IPS-20b (cell line): ENCODE results near the gene SYTL1.
A peak's percentile ranks its signal among the peaks of the same experiment; 100 is the strongest.

Source experiments
- H3K27ac ChIP-seq: one replicate; pipeline ENCODE4 v1.5.1; 2013; ENCODE audit warnings: low read length
- H3K27me3 ChIP-seq: 2 replicates; pipeline ENCODE4 v1.6.1; 2013; ENCODE audit warnings: mild to moderate bottlenecking, low read length, inconsistent platforms; ENCODE audit not compliant: insufficient read depth
- H3K36me3 ChIP-seq: 2 replicates; pipeline ENCODE4 v1.6.1; 2013; ENCODE audit warnings: low read depth, mild to moderate bottlenecking, inconsistent platforms, low read length, moderate library complexity; ENCODE audit not compliant: insufficient read depth
- H3K4me1 ChIP-seq: 2 replicates; pipeline ENCODE4 v1.6.1; 2013; ENCODE audit warnings: mild to moderate bottlenecking, control low read depth, inconsistent platforms, low read length, moderate library complexity; ENCODE audit not compliant: insufficient read depth
- H3K4me3 ChIP-seq: 2 replicates; pipeline ENCODE4 v1.5.1; 2013; ENCODE audit warnings: mild to moderate bottlenecking, low read length, inconsistent platforms
- H3K9ac ChIP-seq: 2 replicates; pipeline ENCODE4 v1.6.1; 2013; ENCODE audit warnings: low read depth, mild to moderate bottlenecking, inconsistent platforms, low read length, moderate library complexity
- H3K9me3 ChIP-seq: 2 replicates; pipeline ENCODE4 v1.6.1; 2013; ENCODE audit warnings: mild to moderate bottlenecking, low read depth, low read length, inconsistent platforms; ENCODE audit not compliant: insufficient read depth

The SYTL1 gene

DNA sequence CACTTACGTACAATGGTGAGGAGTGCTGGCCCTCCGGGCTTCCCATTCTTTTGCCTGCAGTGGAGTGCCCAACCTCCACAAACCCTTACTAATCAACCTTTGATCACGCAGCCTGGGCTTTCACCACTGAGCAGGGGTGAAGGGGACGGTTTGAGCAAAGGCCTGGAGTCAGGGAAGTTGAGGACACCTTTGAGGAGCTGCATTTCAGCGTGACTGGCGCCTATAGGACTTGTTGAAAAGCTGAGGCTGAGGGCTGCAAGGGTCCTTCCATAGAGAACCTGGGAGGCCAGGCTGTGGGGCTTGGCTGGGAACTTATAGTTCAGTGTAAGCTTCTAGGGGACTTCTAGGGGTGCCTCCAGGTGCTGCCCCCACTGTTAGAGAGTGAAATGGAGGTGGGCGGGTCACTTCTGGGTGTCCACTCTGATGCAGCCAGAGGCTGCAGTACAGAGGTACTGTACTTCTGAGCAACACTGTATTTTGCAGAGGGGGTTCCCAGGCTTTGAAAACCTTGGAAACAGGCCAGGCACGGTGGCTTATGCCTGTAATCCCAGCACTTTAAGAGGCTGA lies 9.8 kb downstream of the SYTL1 start:
- Histone ChIP-seq H3K9ac (peak overlapping the region; percentile 35; the same call in 1 of the 2 replicates), H3K9me3 (no peaks in the 10 kb centered on the region), H3K4me3 (peak overlapping the region; percentile 64)

DNA sequence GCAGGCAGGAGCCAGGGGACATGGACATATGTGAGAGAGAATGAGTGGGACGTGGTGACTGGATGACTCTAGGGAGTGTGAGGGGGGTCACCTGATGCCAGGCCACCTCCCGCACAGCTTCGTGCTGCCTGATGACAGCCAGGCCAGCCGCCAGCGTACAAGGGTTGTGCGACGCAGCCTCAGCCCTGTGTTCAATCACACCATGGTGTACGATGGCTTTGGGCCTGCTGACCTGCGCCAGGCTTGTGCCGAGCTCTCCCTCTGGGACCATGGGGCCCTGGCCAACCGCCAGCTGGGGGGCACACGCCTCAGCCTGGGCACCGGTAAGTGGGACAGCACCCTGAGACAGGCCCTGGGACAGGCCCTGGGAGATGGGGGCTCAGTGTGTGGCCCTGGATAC lies 11.3 kb downstream of the SYTL1 start:
- no peak overlapping the region for H3K4me3 ChIP-seq
- H3K27me3 ChIP-seq, result peaks cover 29% of the 10 kb centered on the region
- H3K27ac ChIP-seq, result no peak overlapping the region
- peaks cover 5% of the 10 kb centered on the region for H3K4me1 ChIP-seq
- no peaks in the 10 kb centered on the region for H3K9me3 ChIP-seq
- no peak overlapping the region for H3K9ac ChIP-seq
- no peaks in the 10 kb centered on the region for H3K36me3 ChIP-seq

More for the DNA sequence above, 9.8 kb downstream of the SYTL1 start:
- no peak overlapping the region for H3K27ac ChIP-seq
- no peaks in the 10 kb centered on the region for H3K36me3 ChIP-seq
- H3K27me3 ChIP-seq, result peaks cover 22% of the 10 kb centered on the region
- H3K4me1 ChIP-seq, result peaks cover 5% of the 10 kb centered on the region

DNA sequence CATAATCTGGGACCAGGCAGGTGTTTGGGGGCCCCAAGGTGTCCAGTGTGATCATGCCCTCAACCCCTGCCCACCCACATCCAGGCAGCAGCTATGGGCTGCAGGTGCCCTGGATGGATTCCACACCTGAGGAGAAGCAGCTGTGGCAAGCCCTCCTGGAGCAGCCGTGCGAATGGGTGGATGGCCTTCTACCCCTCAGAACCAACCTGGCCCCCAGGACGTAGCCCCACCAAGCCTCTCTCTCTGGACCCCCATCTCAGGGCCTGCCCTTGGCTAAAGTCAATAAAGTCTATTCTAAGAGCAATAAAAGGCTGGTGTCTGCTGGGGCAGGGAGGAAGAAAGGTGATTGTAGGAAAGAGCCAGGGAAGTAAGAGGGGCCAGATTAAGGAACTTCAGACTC lies 11.8 kb downstream of the SYTL1 start:
- Histone ChIP-seq H3K9me3 (no peaks in the 10 kb centered on the region), H3K36me3 (no peaks in the 10 kb centered on the region), H3K4me1 (peaks cover 5% of the 10 kb centered on the region), H3K27ac (no peak overlapping the region), H3K27me3 (peaks cover 33% of the 10 kb centered on the region), H3K9ac (no peak overlapping the region), H3K4me3 (no peak overlapping the region)

DNA sequence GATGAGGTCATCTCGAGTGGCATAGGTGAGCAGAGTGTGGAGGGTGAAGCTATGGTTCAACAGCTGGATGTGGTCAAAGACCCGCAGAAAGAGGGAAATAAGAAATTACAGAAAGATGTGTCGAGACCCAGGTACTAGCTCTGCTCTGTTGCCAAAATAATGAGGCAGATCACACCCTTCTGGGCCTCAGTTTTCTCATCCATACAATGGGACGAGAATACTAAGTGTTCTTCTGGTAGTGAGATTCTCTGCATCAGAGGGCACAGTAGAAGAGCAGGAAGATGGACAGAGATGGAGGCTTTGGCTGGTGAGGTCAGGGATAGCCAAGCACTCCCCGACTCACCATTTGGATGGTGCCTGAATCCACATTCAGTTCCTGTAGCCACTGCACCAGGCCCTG lies 13.9 kb downstream of the SYTL1 start:
- Histone ChIP-seq H3K4me1 (no peaks in the 10 kb centered on the region), H3K4me3 (no peak overlapping the region), H3K27me3 (peaks cover 34% of the 10 kb centered on the region), H3K9ac (no peak overlapping the region), H3K9me3 (no peaks in the 10 kb centered on the region), H3K27ac (no peak overlapping the region), H3K36me3 (no peaks in the 10 kb centered on the region)

DNA sequence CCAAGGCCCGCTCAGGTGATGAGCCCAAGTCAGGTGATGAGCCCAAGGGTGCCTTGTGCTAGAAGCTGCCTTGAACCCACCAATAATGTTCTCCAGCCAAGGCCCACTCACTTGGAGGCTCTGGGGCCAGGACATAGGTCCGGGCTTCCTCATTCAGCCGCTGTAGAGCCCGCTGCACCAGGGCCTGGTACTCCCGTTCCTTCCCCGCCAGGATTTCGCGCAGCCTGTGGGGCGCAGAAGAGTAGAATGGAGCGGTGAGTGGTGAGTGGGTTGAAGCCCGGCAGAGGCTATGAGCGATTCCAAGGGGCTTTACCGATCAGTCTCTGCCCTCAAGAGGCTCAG lies 14.4 kb downstream of the SYTL1 start:
- Histone ChIP-seq H3K36me3 (no peaks in the 10 kb centered on the region), H3K4me1 (no peaks in the 10 kb centered on the region), H3K9ac (no peak overlapping the region), H3K9me3 (no peaks in the 10 kb centered on the region), H3K27ac (no peak overlapping the region), H3K4me3 (no peak overlapping the region), H3K27me3 (peaks cover 37% of the 10 kb centered on the region)

DNA sequence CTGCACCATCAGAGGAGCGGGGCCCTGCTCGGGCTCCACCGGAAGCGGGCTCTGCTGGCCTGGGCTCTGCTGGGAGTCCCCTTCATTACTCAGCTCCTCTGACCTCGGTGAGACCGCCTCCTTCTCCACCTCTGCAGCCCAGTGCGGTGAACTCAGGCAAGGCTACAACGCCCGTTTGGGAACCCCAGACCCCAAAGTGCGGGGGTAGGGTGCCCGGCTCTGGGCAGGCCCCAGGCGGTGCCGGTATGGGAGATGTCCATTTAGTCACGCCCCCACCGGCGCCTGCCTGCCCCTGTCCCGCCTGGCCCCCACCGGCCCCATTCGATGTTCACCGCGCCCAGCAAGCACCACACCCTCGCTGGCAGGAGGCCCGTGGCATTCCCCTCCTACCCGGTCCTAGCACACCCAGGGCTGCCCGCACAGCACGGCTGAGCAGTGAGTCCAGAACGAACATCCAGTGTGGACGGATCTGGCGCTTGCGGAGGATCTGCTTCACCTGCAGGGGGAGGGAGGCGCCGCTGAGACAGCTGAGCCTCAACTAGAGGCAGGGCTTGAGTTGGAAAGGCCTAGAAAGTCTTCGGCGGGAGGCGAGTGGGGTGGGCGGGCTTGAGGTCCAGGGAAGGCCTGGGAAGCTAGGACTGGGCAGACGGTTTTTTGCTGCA lies 14.9 kb downstream of the SYTL1 start:
- Histone ChIP-seq H3K36me3 (no peaks in the 10 kb centered on the region), H3K9ac (no peak overlapping the region), H3K9me3 (no peaks in the 10 kb centered on the region), H3K4me3 (peak overlapping the region; percentile 45; the same call in 1 of the 2 replicates), H3K27me3 (peaks cover 42% of the 10 kb centered on the region), H3K27ac (no peak overlapping the region), H3K4me1 (no peaks in the 10 kb centered on the region)

DNA sequence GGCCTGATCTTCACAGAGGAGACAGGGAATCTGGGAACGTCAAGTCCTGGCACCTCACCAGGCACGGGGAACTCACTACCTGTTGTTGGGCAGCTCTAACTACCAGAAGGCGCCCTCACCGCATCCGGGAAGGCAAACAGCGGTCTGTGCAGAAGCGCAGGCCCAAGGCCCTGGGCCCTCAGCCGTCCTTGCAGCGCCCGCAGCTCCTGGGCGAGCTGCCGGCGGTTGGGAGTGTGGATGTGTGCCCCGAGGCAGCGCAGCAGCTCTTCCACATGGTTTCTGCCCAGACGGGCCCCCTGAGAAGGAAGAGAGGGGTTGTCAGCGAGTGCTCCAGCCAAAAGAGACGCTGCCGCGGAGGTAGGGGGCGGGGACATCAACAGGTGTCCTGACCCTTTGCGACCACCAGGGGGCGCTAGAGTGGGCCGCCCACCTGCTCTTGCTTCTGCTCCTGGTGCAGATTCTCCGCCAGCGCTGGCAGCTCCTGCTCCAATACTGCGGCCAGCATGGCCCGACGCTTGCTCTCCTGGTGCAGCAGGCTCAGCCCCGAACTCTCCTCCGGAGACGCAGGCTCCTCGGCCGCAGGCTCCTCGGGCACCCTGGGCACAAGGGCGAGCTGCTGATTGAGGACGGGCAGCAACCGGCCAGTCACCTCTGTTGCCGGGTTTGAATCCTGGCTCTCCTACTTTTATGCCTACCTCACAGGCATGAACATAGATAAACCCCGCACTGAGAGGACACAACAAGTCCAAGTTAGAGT lies 15.6 kb downstream of the SYTL1 start:
- no peak overlapping the region for H3K27ac ChIP-seq

DNA sequence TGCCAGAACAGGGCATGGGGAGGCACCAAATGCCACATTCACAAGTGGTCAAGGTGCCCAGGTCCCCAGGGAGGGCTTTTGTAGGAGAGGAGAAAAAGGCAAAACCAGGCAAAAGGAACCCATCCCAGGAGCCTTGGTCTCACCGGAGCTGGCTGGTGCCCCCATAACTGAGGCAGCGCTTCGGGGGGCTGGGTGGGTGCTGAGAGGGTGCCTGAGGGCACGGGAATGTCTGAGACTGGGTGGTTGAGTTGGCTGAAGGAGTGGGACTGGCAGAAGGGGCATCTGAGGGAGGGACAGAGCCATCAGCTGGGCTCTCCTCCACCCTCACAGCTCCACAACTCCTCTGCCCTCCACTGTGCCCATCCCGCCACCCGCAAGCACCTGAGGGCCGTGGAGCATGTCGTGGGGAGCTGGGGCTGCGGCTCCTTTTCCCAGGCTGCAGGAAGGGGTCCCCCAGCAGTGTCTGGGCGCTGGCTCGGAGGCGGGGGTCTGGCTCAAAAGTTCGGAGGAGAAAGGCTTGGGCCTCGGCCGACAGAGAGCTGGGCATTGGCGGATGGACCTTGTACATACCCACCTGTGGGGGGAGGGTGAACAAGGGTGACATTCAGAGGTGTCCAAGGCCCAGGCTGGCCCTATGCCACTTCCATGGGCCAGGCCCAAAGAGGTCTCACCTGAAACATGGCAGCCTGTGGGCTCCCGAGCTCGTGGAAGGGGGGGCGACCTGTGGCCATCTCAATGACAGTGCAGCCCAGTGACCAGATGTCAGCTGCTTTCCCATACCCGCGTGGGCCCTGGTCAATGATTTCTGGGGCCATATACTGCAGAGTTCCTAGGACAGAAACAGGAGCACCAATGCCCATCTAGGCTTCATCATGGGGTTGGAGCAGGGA lies 16.5 kb downstream of the SYTL1 start:
- Histone ChIP-seq H3K4me1 (no peaks in the 10 kb centered on the region), H3K9me3 (no peaks in the 10 kb centered on the region), H3K36me3 (no peaks in the 10 kb centered on the region), H3K27ac (no peak overlapping the region), H3K9ac (no peak overlapping the region), H3K4me3 (no peak overlapping the region), H3K27me3 (peaks cover 49% of the 10 kb centered on the region)

More for the DNA sequence above, 15.6 kb downstream of the SYTL1 start:
- no peak overlapping the region for H3K9ac ChIP-seq
- no peaks in the 10 kb centered on the region for H3K4me1 ChIP-seq
- no peaks in the 10 kb centered on the region for H3K9me3 ChIP-seq
- no peaks in the 10 kb centered on the region for H3K36me3 ChIP-seq
- H3K4me3 ChIP-seq, result peak overlapping the region; percentile 45; the same call in 1 of the 2 replicates
- peaks cover 49% of the 10 kb centered on the region for H3K27me3 ChIP-seq

DNA sequence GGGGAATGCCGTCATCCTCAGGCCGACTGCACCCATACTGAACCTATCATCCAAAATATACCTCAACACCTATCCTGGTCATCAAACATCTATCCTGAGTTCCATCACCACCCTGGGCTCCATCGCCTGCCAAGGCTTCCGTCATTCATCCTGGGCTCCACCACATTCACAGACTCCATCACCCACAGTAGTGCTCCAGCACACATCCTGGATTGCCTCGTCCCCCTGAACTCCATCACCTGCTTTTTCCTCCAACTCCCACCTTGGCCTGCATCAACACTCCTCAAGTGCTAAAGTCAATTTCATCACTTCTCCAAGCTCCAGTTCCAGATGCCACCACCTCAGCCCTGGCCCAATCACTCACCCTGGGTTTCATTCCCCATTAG lies 17.1 kb downstream of the SYTL1 start:
- H3K36me3 ChIP-seq, result no peaks in the 10 kb centered on the region

DNA sequence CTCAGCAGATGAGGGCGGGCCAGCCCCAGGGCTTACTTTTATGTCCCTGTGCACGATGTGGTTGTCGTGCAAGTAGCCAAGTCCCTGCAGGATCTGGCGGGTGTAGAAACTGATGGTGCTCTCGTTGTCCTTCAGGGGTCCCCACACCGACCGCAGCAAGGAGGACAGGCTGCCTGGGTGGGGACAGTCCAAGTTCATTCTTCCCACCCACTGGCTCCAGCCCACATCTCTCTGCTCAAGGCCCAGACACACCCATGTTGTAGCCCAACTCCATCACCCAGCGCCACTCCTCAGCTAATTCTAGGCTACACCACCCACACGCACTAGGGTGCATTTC lies 18.0 kb downstream of the SYTL1 start:
- Histone ChIP-seq H3K36me3 (no peaks in the 10 kb centered on the region), H3K9ac (no peak overlapping the region), H3K27me3 (peaks cover 49% of the 10 kb centered on the region), H3K4me3 (peak overlapping the region; percentile 77), H3K4me1 (peaks cover under 1% of the 10 kb centered on the region; the same call in 1 of the 2 replicates), H3K27ac (no peak overlapping the region), H3K9me3 (no peaks in the 10 kb centered on the region)

More for the DNA sequence above, 17.1 kb downstream of the SYTL1 start:
- Histone ChIP-seq H3K9ac (no peak overlapping the region), H3K4me3 (no peak overlapping the region), H3K9me3 (no peaks in the 10 kb centered on the region), H3K4me1 (no peaks in the 10 kb centered on the region), H3K27me3 (peaks cover 49% of the 10 kb centered on the region), H3K27ac (no peak overlapping the region)

DNA sequence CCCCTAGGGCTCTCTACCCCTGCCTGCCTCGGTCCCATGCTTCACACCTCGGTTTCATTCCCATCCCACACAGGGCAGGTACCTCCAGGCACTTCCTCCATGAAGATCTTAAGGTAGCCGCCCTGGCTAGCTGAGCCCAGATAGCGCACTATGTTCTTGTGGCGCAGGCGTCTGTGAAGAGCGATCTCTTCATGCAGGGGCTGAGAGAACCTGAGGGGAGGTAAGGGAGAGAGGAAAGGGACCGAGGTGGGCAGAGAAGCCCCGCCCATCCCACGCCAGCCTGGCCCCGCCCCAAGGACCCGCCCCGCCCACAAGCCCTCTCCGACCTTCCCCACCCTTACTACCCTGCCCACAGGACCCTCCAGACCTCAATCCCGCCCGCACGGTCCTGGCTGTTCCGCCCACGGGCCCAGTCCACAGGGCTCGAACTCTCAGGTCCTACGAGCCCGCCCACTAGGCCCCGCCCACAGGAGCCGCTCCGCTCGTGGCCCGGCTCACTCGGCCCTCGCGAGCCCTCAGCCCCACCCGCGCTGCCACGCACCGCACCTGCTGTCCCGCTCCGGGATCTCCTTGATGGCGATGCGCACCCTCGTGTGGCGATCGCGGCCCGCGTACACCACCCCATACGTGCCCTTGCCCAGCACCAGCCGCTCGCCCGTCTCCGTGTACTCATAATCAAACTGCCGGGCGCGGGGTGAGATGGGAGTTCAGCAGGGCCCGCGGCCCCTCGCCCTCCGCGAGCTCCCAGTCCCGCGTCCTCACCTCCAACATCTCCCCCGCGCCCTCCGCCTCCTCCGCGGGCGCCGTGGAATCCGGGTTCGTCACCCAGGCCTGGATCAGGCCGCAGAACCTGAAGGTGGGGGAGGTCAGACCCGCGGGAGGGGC lies 18.6 kb downstream of the SYTL1 start:
- H3K27ac ChIP-seq, result no peak overlapping the region
- H3K4me3 ChIP-seq, result peak overlapping the region; percentile 77
- H3K36me3 ChIP-seq, result no peaks in the 10 kb centered on the region
- H3K27me3 ChIP-seq, result peaks cover 49% of the 10 kb centered on the region
- peaks cover 6% of the 10 kb centered on the region for H3K4me1 ChIP-seq
- H3K9me3 ChIP-seq, result no peaks in the 10 kb centered on the region
- H3K9ac ChIP-seq, result peak overlapping the region; percentile 32; the same call in 1 of the 2 replicates
